VCaP (cell line): Measurements from ENCODE around the gene ZBTB47.

Source experiments
- H3K27ac ChIP-seq: fragments of 450-650 bp; 2 replicates; pipeline ENCODE4 v1.5.1; 2017
- TF ChIP-seq, protein P1 (sequence below): fragments of 450-650 bp; conservative IDR thresholded peaks from 2 replicates; pipeline ENCODE4 v1.5.1; 2017; ENCODE audit warnings: mild to moderate bottlenecking, moderate library complexity

The ZBTB47 gene

DNA sequence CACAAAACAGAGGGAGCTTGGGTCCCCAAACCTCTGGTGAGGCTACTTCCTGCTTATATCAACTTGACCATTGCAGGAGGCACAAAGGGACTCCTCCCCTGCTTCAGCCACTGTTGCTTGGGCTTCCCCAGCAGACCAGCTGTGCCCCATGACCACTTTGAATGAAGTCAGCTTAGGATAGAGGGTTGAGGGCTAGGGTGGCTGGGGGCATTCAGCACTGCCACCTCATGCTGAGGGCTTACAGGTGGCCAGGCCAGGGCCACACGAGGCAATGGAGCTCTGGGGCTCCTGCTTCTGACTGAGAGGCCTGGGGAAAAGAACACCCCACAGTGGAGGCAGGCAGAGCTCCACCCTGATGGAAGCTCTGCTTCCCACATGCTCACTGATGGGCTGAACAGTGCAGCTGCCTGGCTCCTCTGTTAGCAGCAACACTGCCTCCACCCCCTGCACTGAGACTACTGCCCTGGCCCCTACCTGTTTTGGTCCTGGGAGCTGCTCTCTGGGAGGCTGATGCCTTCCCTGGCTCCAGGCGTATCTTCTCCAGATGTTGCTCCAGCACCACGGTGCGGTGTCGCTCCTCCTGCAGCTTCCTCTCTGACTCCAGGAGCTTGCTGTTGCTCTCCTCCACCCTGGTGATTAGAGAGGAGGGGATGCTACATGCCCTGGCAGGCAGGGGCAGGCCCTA, 59.3 kb downstream of the ZBTB47 start:
- no peak overlapping the region for H3K27ac ChIP-seq
- TF ChIP-seq, protein P1, sequence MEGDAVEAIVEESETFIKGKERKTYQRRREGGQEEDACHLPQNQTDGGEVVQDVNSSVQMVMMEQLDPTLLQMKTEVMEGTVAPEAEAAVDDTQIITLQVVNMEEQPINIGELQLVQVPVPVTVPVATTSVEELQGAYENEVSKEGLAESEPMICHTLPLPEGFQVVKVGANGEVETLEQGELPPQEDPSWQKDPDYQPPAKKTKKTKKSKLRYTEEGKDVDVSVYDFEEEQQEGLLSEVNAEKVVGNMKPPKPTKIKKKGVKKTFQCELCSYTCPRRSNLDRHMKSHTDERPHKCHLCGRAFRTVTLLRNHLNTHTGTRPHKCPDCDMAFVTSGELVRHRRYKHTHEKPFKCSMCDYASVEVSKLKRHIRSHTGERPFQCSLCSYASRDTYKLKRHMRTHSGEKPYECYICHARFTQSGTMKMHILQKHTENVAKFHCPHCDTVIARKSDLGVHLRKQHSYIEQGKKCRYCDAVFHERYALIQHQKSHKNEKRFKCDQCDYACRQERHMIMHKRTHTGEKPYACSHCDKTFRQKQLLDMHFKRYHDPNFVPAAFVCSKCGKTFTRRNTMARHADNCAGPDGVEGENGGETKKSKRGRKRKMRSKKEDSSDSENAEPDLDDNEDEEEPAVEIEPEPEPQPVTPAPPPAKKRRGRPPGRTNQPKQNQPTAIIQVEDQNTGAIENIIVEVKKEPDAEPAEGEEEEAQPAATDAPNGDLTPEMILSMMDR: no peak

DNA sequence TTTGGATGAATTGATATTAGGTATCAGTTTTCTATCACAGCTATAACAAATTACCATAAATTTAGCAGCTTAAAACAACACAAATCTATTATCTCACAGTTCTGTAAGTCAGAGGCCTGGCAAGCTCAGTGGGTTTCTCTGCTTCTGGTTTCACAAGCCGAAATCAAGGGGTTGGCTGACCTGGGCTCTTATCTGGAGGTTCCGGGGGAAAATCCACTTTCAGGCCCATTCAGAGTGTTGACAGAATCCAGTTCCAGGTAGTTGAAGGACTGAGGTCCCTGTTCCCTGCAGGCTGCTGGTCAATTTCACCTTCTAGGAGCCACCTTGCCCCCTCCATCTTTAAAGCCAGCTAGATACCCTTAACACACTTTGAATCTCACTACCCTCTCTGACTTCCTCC, 60.2 kb downstream of the ZBTB47 start:
- TF ChIP-seq, protein P1: no peak

DNA sequence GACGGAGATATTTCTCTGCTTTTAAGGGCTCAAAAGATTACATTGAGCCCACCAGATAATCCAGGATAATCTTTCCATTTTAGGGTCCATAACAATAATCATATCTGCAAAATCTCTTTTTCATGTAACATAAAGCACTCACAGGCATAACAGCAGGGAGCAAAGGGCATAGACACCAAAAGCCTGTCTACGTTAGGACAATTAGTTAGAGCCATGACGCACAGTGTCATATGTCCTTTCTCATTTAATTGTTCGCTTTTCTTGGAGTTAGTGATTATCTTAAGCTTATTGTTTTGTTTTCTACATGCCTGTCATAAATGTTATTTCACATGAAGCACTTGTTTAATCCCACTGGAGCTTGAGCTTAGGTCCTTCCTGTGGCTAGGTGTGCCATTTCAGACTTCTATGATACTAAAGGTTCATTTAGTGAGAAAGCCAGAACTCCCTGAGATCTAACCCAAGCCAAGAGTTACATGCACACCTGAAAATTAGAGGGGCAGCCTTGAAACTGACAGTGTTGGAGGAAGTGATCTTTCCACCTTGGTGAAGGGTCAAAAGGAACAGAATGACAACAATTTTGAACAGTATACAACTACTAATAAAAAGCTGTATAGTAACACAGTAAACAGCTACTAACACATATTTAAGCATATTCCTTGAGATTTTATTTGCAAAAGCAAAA, 60.8 kb downstream of the ZBTB47 start:
- TF ChIP-seq, protein P1: no peak

More for the DNA sequence above, 60.2 kb downstream of the ZBTB47 start:
- H3K27ac ChIP-seq: no peak overlapping the region

More for the DNA sequence above, 60.8 kb downstream of the ZBTB47 start:
- H3K27ac ChIP-seq: no peak overlapping the region
